Cerebellar nuclear complex (tissue), 1 donor: Measurements from ENCODE around the gene SH3PXD2A.
"Not testable (repeated sequence)": the region's sequence is repeated elsewhere in the genome, so short reads cannot be mapped to it uniquely, and the experiment has no call there.

Source experiments
- DNase-seq, 2 experiments: peaks; one replicate each; lab custom pipeline; 2025; lab: John Stamatoyannopoulos, UW

SH3PXD2A gene

GRCh38 chr10:103620891-103621782 lies 234.2 kb downstream of the SH3PXD2A start:
- DNase-seq, result no peak

- no peak for DNase-seq
Measured at GRCh38 chr10:103620352-103620740, 235.0 kb downstream of the SH3PXD2A start.

- DNase-seq, result no peak
Measured at GRCh38 chr10:103619424-103620351, 235.7 kb downstream of the SH3PXD2A start.

GRCh38 chr10:103618575-103619423 lies 236.6 kb downstream of the SH3PXD2A start:
- DNase-seq, result peak in 1 of 2 experiments; percentile 48

GRCh38 chr10:103617602-103618385 lies 237.6 kb downstream of the SH3PXD2A start:
- no peak for DNase-seq

- DNase-seq, result no peak
Measured at GRCh38 chr10:103616705-103617601, 238.4 kb downstream of the SH3PXD2A start.

GRCh38 chr10:103614306-103615158 lies 240.8 kb downstream of the SH3PXD2A start:
- DNase-seq, result no peak

GRCh38 chr10:103613616-103614015 lies 241.8 kb downstream of the SH3PXD2A start:
- no peak for DNase-seq

GRCh38 chr10:103612462-103613365 lies 242.7 kb downstream of the SH3PXD2A start:
- no peak for DNase-seq

- DNase-seq, result no peak
Measured at GRCh38 chr10:103610921-103611511, 244.4 kb downstream of the SH3PXD2A start.

- no peak for DNase-seq
Measured at GRCh38 chr10:103610083-103610472, 245.3 kb downstream of the SH3PXD2A start.

- no peak for DNase-seq
Measured at GRCh38 chr10:103609231-103610082, 245.9 kb downstream of the SH3PXD2A start.

GRCh38 chr10:103608056-103608455 lies 247.3 kb downstream of the SH3PXD2A start:
- DNase-seq, result not testable (repeated sequence)

GRCh38 chr10:103607051-103607450 lies 248.3 kb downstream of the SH3PXD2A start:
- DNase-seq, result not testable (repeated sequence)

- not testable (repeated sequence) for DNase-seq
Measured at GRCh38 chr10:103606097-103606438, 249.3 kb downstream of the SH3PXD2A start.

GRCh38 chr10:103605359-103606096 lies 249.8 kb downstream of the SH3PXD2A start:
- no peak for DNase-seq
